Ishikawa (cell line): ENCODE data around the gene UCKL1.

Experiments used
- FOXM1 ChIP-seq: IDR thresholded peaks from 2 replicates; pipeline ENCODE4 v1.6.1; 2012; ENCODE audit warnings: low read depth, borderline replicate concordance
- TEAD4 ChIP-seq: IDR thresholded peaks from 2 replicates; pipeline ENCODE4 v1.6.1; 2012

DNA sequence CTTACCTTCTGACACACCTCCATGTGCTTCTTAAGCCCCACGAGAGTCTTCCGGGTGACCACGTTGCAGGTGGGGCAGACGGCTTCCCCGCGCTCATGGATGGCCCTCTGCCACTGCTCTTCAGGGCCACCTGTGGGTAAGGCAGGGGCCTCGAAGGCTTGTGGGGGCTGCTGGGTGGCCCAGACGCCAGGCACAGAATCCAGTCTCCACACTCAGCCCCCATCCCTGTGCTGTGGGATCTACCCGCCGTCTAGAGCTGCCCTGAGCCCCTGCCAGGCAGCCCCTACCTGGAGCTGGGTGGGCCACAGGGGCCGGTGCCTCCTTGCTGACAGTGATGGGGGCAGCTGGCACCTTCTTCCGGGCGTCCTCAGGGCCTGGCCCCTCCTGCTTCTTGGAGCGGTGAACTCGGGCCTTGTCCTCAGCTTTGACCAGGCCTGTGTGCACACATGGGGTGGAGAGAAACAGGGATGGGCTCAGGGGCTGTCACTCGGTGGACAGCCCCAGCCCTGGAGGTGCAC, 7.6 kb upstream of the UCKL1 start:
- TF ChIP-seq TEAD4 (no peak), FOXM1 (no peak)
